IPS-18a (cell line): ENCODE measurements around the gene KIAA1755.

Source experiments
- H3K27ac ChIP-seq: one replicate; pipeline ENCODE4 v1.5.1; 2013; ENCODE audit warnings: low read length
- H3K27me3 ChIP-seq: one replicate; pipeline ENCODE4 v1.6.1; 2013; ENCODE audit warnings: mild to moderate bottlenecking, low read length; ENCODE audit not compliant: control insufficient read depth, insufficient read depth
- H3K36me3 ChIP-seq: one replicate; pipeline ENCODE4 v1.6.1; 2013; ENCODE audit warnings: low read depth, low read length; ENCODE audit not compliant: control insufficient read depth
- H3K4me1 ChIP-seq: one replicate; pipeline ENCODE4 v1.6.1; 2013; ENCODE audit warnings: low read depth, low read length; ENCODE audit not compliant: control insufficient read depth
- H3K4me3 ChIP-seq: one replicate; pipeline ENCODE4 v1.5.1; 2013; ENCODE audit warnings: low read length
- H3K9ac ChIP-seq: one replicate; pipeline ENCODE4 v1.6.1; 2013; ENCODE audit warnings: mild to moderate bottlenecking, low read length, moderate library complexity
- H3K9me3 ChIP-seq: one replicate; pipeline ENCODE4 v1.6.1; 2013; ENCODE audit warnings: low read depth, low read length; ENCODE audit not compliant: control insufficient read depth

Gene KIAA1755

DNA sequence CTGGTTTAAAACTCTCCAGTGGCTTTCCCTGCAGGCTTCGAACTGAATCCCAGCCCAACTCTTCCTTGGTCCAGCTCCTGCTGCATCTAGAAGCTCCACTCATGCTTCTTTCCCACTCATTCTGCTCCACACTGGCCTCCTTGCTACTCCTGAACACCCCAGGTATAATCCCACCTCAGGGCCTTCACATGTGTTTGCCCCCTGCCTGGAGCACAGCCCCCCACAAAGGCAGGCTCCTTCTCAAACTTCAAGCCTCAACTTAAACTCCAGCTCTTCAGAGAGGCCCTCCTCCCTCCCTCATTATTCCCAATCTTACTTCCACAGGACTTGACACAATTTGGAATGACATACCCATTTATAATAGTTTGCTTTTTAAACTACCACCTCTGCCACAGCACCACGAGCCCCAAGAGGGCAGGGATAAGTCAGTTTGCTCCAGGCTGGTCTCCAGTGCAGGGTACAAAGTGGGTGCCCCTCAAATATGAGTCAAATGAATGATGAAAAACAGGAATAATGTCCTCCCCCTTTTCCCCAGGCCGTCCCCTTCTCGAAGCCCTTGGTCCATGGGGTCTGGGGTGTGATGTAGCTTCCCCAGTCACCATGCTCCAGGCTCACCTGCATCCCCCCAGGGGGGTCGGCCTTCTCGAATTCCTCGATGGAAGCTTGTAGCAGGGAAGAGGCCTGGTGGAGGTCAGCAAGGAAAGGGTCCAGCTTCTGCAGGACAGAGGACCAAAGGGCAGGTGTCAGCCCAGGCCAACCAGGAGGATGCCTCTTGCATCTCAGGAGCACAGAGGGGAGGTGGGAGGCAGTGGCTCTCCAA lies 37.4 kb downstream of the KIAA1755 start:
- Histone ChIP-seq H3K9me3 (no peaks in the 10 kb centered on the region), H3K4me3 (no peak overlapping the region), H3K4me1 (no peaks in the 10 kb centered on the region), H3K9ac (no peak overlapping the region), H3K27ac (no peak overlapping the region), H3K27me3 (no peaks in the 10 kb centered on the region), H3K36me3 (no peaks in the 10 kb centered on the region)

DNA sequence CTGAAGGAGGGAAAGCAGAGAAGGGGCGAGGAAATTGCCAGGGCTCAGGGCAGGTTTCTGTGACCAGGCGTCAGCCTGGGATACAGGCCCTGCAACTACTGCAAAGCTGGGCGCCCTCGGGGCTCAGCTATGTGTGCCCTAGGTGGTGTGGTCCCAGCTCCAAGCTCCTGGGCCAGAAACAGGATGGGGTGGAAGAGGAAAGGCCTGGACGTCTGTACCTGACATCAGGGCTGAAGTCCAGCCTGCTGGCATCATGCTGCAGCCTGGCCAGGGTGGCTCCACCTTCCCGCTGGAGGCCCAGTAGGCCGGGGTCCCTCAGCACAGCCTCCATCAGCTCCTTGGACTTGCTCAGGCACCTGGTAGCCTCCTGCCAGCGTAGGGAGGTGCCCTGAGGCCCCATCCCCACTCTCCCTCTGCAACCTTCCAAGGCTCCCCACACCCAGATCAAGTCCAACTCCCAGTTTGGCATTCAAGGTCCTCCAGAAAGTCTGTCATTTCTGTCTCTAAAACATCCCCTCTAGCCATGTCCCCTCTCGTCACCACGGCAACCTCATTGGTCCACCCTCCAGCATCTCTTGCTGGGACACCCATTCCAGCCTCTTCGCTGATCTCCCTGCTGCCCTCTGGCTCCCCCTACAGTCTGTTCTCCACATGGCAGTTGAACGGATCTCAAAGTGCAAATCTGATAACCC lies 38.2 kb downstream of the KIAA1755 start:
- H3K36me3 ChIP-seq = no peaks in the 10 kb centered on the region
- peaks cover 2% of the 10 kb centered on the region for H3K4me1 ChIP-seq
- H3K9ac ChIP-seq = no peak overlapping the region
- H3K27ac ChIP-seq = no peak overlapping the region
- no peak overlapping the region for H3K4me3 ChIP-seq
- H3K27me3 ChIP-seq = no peaks in the 10 kb centered on the region
- H3K9me3 ChIP-seq = no peaks in the 10 kb centered on the region

DNA sequence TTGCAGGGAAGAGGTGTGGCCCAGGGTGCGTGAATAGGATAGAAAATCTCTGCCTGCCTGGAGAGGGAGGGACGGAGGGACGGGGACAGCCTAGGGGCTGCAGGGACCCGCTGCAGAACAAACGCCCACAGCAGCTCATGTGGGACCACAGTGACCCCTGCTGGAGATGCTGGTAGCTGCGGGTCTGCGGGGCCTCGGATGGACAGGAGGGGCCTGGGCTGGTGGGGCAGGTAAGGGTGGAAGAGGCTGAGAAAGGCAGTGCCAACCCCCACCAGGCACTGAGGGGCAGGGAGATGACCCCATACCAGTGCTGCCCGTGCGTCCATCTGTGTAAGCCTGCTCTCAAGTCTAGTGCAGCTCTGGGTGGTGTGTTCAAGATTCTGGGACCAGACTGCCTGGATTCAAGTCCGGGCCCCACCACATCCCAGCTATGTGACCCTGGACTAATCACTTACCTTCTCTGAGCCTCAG lies 39.4 kb downstream of the KIAA1755 start:
- H3K4me3 ChIP-seq = no peak overlapping the region
- H3K36me3 ChIP-seq = no peaks in the 10 kb centered on the region
- no peak overlapping the region for H3K27ac ChIP-seq
- no peaks in the 10 kb centered on the region for H3K9me3 ChIP-seq
- peaks cover 2% of the 10 kb centered on the region for H3K4me1 ChIP-seq
- no peak overlapping the region for H3K9ac ChIP-seq
- H3K27me3 ChIP-seq = no peaks in the 10 kb centered on the region

DNA sequence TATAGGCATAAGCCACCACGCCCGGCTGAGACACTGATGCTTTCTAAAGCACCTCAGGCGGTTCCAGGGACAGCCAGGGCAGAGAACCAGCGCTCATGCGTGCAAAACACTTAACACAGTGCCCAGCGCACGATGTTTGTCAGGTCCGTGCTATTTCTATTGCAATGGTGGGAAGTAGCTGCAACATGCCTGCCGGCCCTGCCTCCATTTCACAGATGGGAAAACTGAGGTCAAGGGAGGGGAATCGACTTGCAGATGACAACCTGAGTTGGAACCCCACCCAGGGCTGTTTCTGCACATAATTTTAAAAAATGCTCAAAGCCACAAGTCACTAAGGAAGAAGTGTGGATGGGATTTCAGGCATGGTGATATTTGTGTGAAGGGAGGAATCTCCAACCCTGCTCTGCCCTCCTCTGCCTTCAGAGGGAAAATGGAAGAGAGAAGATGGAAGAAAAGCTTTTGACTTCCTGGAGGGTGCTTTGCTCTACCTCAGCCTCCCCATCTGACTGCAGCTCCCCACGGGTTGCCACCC lies 39.9 kb downstream of the KIAA1755 start:
- Histone ChIP-seq H3K27me3 (no peaks in the 10 kb centered on the region), H3K4me1 (peaks cover 2% of the 10 kb centered on the region), H3K27ac (no peak overlapping the region), H3K9me3 (no peaks in the 10 kb centered on the region), H3K9ac (no peak overlapping the region), H3K4me3 (no peak overlapping the region), H3K36me3 (no peaks in the 10 kb centered on the region)

DNA sequence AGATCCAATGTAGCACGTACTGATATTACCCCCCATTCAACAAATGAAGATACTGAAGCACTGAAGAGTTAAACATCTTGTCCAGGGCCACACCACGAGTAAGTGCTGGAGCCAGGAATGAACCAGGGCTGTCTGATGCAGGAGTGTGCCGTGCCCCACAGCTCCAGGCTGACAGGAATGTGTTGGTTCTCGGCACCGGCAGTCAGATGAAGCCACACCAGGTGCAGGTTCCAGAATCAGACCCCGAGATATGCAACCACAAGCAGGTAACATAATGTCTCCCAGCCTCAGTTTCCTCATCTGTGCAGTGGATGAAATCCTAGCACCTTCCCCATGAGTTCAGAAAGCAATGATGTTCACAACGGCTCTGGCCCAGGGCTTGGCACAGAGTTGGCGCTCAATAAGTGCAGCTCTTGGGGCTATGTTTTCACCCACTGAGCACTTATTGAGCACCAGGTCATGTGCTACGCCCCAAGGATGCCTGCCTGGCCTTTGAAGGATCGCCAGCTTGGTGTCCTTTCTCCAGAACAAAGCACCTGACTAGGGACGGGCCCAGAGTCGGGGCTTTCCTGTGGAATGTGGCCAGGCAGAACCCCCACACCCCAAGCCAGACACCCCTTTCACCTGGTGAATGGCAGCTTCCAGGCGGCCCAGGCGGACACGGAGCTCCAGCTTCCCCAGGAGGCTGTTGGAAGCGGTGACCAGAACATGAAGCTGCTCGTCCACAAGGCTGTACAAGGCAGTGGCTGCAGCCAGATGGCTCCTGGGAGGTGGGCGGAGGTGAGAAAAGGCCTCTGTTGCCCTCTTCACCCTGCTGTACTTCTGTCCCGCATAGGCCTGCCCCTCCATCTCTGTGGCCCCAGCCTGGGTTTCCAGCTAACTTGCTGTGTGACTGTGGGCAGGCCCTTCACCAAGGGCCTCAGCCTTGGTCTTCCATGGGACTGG lies 41.3 kb downstream of the KIAA1755 start:
- H3K4me3 ChIP-seq = no peak overlapping the region
- no peak overlapping the region for H3K9ac ChIP-seq
- H3K4me1 ChIP-seq = peaks cover 2% of the 10 kb centered on the region
- no peak overlapping the region for H3K27ac ChIP-seq
- no peaks in the 10 kb centered on the region for H3K36me3 ChIP-seq
- no peaks in the 10 kb centered on the region for H3K9me3 ChIP-seq
- H3K27me3 ChIP-seq = no peaks in the 10 kb centered on the region

DNA sequence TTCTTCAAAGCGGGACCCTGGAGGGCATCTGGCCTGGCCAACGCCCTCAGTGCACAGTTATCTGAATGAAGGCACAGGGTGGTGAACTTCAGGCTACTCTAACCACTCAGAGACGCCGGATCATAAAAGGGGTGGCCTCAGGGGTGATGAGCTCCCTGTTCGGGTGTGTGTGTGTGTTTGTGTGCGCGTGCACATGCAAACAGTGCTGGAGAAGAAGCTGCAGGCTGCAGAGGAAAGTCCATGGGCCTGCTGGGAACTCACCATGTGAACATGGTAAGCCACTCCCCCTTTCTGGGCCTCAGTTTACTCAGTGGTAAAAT lies 42.0 kb downstream of the KIAA1755 start:
- H3K27me3 ChIP-seq = no peaks in the 10 kb centered on the region
- no peaks in the 10 kb centered on the region for H3K36me3 ChIP-seq
- H3K9me3 ChIP-seq = no peaks in the 10 kb centered on the region
- H3K27ac ChIP-seq = no peak overlapping the region
- no peak overlapping the region for H3K9ac ChIP-seq
- H3K4me1 ChIP-seq = peaks cover 2% of the 10 kb centered on the region
- no peak overlapping the region for H3K4me3 ChIP-seq

DNA sequence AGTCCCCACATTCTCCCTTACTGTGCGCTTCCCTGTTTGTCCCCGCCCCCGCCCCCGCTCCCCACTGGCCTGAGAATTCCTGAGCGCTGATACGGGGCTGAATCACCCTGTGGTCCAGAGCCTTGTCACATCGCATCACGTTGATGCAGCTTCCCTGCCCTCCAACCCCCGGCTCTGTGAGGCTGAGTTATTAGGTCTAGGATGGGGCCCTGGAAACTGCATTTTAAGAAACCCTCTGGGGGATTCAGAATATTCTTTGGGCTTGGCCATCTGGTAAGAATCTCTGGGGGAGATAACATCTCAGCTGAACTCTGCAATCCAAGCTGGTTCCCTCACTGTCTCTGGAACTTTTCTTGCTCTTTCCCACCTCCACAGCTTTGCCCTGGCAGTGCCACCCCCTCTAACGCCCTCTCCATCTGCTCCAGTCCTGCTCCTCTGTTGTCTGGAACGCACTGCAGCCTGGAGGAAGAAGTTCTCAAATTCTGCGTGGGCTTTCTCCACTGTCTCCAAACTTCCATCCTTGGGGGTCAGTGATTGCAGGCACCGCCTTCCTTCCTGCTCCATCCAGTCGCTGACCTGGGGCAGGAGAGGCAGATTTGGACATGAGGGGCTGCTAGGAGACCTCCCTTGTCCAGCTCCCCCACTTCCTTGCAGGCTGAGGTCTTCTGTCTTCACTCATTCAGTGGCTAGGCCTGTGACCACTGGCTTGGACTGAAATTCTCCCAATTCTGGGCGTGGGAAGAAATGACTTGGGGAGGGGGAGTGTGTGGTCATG lies 42.6 kb downstream of the KIAA1755 start:
- Histone ChIP-seq H3K27ac (no peak overlapping the region), H3K27me3 (no peaks in the 10 kb centered on the region), H3K4me3 (no peak overlapping the region), H3K9me3 (no peaks in the 10 kb centered on the region), H3K36me3 (no peaks in the 10 kb centered on the region), H3K4me1 (peaks cover 2% of the 10 kb centered on the region), H3K9ac (no peak overlapping the region)

DNA sequence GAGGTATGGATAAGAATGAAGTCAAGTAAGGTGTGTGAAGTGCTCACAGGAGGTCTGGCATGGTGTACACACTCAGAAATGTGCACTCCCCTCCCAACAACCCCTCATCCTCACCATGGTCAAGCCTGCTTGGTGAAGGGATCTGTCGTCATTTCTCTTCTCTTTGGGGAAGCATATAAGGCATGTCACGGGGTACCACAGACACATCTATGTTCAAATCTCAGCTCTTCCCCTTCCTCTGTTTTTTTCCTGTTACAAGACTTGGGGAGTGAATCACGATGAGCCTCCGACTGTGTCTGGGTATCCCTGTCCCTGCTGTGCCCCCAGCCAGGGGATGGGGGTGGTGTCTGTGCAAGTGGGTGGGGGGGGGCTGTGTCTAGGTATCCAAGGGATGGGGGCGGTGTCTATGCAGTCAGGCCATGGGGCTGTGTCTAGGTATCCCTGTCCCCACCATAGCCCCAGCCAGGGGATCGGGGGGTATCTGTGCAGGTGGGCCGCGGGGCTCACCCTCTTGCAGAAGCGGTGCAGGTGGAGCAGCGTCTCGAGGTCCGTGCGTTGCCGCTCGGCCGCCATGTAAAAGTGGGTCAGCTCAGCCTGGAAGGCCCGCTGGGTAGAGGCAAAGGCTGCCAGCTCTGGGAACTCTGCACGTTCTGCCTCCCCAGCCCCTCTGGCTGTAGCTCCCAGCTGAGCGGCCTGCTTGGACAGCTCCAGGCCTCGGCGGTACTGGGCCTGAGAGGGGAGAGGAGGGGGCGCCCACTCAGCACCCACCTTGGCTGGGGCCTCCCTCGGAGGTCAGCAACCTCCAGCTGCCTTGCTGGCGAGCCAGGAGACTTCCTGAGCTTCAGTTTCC lies 43.6 kb downstream of the KIAA1755 start:
- H3K27me3 ChIP-seq = no peaks in the 10 kb centered on the region
- no peak overlapping the region for H3K9ac ChIP-seq
- no peak overlapping the region for H3K4me3 ChIP-seq
- H3K27ac ChIP-seq = no peak overlapping the region
- H3K4me1 ChIP-seq = peaks cover 2% of the 10 kb centered on the region
- H3K36me3 ChIP-seq = no peaks in the 10 kb centered on the region
- H3K9me3 ChIP-seq = no peaks in the 10 kb centered on the region

DNA sequence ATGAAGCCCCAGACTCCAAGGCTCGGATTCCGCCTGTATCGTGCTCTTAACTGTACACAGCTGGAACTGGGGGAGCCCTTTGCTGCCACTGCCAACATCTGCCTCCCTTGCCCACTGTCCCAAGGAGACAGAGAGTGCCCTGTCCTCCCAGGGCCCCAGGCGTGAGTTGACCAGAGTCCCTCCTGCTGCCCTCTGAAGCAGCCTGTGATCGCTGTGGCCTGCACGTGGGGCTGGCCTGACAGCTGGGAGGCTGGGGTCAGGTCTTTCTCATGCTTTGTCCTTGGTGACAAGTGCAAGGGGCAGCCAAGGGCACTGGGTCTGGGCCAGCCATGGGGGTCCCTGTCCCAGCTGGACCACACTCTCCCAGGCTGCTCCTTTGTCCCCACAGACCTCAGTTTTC lies 44.3 kb downstream of the KIAA1755 start:
- peaks cover 2% of the 10 kb centered on the region for H3K4me1 ChIP-seq
- no peak overlapping the region for H3K27ac ChIP-seq
- no peaks in the 10 kb centered on the region for H3K9me3 ChIP-seq
- H3K27me3 ChIP-seq = no peaks in the 10 kb centered on the region
- H3K36me3 ChIP-seq = no peaks in the 10 kb centered on the region
- H3K4me3 ChIP-seq = no peak overlapping the region
- no peak overlapping the region for H3K9ac ChIP-seq
